ENCODE measurements around the gene ACADM. TPM values are rescaled to one million over a fixed set of nuclear protein-coding genes. Genes with fewer than 3 reads are reported as not detected.
A peak's percentile ranks its signal among the peaks of the same experiment; 100 is the strongest.

Gene ACADM
- total and polyA plus RNA-seq, 2 experiments from 2014 or later, result 37.7 to 52.8 TPM

DNA sequence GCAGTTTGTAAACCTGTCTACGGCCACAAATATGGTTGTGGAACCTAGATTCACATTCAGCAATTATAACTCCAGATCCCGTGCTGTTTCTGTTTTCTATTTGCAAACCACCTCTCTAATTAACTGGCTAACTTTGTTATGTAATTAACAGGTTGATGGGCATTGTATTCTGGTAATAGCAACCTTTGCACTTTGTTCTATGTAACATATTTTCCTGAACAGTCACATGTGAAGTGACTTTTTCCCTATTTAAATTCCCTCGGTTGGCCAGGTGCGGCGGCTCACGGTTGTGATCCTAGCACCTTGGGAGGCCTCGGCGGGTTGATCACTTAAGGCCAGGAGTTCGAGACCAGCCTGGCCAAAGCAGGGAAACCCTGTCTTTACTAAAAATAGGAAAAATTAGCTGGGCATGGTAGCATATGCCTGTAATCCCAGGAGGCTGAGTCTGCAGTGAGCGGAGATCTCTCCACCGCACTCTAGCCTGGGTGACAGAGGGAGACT, 1.4 kb downstream of the ACADM start:
- Histone ChIP-seq H3K36me3 (ENCODE audit: insufficient read depth) (no peaks in the 10 kb centered on the region), H3K27me3 (ENCODE audit: insufficient read depth) (no peaks in the 10 kb centered on the region), H3F3A (replicated peaks; ENCODE audit: low read depth) (no peaks in the 10 kb centered on the region), H4K20me1 (replicated peaks; ENCODE audit: insufficient read depth) (no peaks in the 10 kb centered on the region), H3K79me2 (replicated peaks; ENCODE audit: insufficient read depth) (peaks cover 46% of the 10 kb centered on the region), H3K4me3 (peak overlapping the region; percentile 81), H3K27ac (ENCODE audit: low read depth) (no peak overlapping the region), H3K4me2 (peak overlapping the region; percentile 90), H3K9me2 (ENCODE audit: insufficient read depth) (no peaks in the 10 kb centered on the region), H2AFZ (no peak overlapping the region), H3K4me1 (ENCODE audit: insufficient read depth) (peaks cover 22% of the 10 kb centered on the region)
- Mint-ChIP-seq H3K4me1 (peaks cover 28% of the 10 kb centered on the region), H3K9me3 (peaks cover 13% of the 10 kb centered on the region), H3K4me3 (peak overlapping the region; percentile 98), H3K36me3 (ENCODE audit: low read depth) (peaks cover 9% of the 10 kb centered on the region; the same call in 2 of the 3 replicates), H3K27me3 (ENCODE audit: insufficient read depth, low read depth, poor library complexity) (peaks cover 3% of the 10 kb centered on the region), H3K27ac (no peak overlapping the region; the same call in 1 of the 2 replicates)
- ATAC-seq (no peak), DNase-seq (ENCODE audit: low spot score) (peak; percentile 30)
- TF ChIP-seq, protein P1, sequence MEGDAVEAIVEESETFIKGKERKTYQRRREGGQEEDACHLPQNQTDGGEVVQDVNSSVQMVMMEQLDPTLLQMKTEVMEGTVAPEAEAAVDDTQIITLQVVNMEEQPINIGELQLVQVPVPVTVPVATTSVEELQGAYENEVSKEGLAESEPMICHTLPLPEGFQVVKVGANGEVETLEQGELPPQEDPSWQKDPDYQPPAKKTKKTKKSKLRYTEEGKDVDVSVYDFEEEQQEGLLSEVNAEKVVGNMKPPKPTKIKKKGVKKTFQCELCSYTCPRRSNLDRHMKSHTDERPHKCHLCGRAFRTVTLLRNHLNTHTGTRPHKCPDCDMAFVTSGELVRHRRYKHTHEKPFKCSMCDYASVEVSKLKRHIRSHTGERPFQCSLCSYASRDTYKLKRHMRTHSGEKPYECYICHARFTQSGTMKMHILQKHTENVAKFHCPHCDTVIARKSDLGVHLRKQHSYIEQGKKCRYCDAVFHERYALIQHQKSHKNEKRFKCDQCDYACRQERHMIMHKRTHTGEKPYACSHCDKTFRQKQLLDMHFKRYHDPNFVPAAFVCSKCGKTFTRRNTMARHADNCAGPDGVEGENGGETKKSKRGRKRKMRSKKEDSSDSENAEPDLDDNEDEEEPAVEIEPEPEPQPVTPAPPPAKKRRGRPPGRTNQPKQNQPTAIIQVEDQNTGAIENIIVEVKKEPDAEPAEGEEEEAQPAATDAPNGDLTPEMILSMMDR (conservative IDR thresholded peaks at IDR 0.05; ENCODE audit: low read depth in 2 of 2), result no peak
- TF ChIP-seq CREB1 (CRISPR knock-in tag; IDR thresholded peaks at IDR 0.05; ENCODE audit: low read depth) (no peak), NANOG (IDR thresholded peaks at IDR 0.05; ENCODE audit: borderline replicate concordance) (no peak), EZH2 (IDR thresholded peaks at IDR 0.05; ENCODE audit: low read depth, unreplicated experiment) (no peak), EZH2phosphoT487 (IDR thresholded peaks at IDR 0.05; ENCODE audit: unreplicated experiment) (no peak), POLR2AphosphoS5 (IDR thresholded peaks at IDR 0.05; ENCODE audit: low read depth) (no peak), STAT1 (IDR thresholded peaks at IDR 0.05; ENCODE audit: unreplicated experiment) (no peak), ZNF331 (CRISPR knock-in tag; IDR thresholded peaks at IDR 0.05; ENCODE audit: low read depth) (no peak), ZNF114 (CRISPR knock-in tag; IDR thresholded peaks at IDR 0.05) (no peak), JUNB (IDR thresholded peaks at IDR 0.05; ENCODE audit: unreplicated experiment) (no peak)
- TF ChIP-seq, protein P2, sequence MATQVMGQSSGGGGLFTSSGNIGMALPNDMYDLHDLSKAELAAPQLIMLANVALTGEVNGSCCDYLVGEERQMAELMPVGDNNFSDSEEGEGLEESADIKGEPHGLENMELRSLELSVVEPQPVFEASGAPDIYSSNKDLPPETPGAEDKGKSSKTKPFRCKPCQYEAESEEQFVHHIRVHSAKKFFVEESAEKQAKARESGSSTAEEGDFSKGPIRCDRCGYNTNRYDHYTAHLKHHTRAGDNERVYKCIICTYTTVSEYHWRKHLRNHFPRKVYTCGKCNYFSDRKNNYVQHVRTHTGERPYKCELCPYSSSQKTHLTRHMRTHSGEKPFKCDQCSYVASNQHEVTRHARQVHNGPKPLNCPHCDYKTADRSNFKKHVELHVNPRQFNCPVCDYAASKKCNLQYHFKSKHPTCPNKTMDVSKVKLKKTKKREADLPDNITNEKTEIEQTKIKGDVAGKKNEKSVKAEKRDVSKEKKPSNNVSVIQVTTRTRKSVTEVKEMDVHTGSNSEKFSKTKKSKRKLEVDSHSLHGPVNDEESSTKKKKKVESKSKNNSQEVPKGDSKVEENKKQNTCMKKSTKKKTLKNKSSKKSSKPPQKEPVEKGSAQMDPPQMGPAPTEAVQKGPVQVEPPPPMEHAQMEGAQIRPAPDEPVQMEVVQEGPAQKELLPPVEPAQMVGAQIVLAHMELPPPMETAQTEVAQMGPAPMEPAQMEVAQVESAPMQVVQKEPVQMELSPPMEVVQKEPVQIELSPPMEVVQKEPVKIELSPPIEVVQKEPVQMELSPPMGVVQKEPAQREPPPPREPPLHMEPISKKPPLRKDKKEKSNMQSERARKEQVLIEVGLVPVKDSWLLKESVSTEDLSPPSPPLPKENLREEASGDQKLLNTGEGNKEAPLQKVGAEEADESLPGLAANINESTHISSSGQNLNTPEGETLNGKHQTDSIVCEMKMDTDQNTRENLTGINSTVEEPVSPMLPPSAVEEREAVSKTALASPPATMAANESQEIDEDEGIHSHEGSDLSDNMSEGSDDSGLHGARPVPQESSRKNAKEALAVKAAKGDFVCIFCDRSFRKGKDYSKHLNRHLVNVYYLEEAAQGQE (IDR thresholded peaks at IDR 0.05; ENCODE audit: unreplicated experiment), result no peak
- TF ChIP-seq, protein P3, sequence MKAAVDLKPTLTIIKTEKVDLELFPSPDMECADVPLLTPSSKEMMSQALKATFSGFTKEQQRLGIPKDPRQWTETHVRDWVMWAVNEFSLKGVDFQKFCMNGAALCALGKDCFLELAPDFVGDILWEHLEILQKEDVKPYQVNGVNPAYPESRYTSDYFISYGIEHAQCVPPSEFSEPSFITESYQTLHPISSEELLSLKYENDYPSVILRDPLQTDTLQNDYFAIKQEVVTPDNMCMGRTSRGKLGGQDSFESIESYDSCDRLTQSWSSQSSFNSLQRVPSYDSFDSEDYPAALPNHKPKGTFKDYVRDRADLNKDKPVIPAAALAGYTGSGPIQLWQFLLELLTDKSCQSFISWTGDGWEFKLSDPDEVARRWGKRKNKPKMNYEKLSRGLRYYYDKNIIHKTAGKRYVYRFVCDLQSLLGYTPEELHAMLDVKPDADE (IDR thresholded peaks at IDR 0.05), result no peak
- TF ChIP-seq, protein P4, sequence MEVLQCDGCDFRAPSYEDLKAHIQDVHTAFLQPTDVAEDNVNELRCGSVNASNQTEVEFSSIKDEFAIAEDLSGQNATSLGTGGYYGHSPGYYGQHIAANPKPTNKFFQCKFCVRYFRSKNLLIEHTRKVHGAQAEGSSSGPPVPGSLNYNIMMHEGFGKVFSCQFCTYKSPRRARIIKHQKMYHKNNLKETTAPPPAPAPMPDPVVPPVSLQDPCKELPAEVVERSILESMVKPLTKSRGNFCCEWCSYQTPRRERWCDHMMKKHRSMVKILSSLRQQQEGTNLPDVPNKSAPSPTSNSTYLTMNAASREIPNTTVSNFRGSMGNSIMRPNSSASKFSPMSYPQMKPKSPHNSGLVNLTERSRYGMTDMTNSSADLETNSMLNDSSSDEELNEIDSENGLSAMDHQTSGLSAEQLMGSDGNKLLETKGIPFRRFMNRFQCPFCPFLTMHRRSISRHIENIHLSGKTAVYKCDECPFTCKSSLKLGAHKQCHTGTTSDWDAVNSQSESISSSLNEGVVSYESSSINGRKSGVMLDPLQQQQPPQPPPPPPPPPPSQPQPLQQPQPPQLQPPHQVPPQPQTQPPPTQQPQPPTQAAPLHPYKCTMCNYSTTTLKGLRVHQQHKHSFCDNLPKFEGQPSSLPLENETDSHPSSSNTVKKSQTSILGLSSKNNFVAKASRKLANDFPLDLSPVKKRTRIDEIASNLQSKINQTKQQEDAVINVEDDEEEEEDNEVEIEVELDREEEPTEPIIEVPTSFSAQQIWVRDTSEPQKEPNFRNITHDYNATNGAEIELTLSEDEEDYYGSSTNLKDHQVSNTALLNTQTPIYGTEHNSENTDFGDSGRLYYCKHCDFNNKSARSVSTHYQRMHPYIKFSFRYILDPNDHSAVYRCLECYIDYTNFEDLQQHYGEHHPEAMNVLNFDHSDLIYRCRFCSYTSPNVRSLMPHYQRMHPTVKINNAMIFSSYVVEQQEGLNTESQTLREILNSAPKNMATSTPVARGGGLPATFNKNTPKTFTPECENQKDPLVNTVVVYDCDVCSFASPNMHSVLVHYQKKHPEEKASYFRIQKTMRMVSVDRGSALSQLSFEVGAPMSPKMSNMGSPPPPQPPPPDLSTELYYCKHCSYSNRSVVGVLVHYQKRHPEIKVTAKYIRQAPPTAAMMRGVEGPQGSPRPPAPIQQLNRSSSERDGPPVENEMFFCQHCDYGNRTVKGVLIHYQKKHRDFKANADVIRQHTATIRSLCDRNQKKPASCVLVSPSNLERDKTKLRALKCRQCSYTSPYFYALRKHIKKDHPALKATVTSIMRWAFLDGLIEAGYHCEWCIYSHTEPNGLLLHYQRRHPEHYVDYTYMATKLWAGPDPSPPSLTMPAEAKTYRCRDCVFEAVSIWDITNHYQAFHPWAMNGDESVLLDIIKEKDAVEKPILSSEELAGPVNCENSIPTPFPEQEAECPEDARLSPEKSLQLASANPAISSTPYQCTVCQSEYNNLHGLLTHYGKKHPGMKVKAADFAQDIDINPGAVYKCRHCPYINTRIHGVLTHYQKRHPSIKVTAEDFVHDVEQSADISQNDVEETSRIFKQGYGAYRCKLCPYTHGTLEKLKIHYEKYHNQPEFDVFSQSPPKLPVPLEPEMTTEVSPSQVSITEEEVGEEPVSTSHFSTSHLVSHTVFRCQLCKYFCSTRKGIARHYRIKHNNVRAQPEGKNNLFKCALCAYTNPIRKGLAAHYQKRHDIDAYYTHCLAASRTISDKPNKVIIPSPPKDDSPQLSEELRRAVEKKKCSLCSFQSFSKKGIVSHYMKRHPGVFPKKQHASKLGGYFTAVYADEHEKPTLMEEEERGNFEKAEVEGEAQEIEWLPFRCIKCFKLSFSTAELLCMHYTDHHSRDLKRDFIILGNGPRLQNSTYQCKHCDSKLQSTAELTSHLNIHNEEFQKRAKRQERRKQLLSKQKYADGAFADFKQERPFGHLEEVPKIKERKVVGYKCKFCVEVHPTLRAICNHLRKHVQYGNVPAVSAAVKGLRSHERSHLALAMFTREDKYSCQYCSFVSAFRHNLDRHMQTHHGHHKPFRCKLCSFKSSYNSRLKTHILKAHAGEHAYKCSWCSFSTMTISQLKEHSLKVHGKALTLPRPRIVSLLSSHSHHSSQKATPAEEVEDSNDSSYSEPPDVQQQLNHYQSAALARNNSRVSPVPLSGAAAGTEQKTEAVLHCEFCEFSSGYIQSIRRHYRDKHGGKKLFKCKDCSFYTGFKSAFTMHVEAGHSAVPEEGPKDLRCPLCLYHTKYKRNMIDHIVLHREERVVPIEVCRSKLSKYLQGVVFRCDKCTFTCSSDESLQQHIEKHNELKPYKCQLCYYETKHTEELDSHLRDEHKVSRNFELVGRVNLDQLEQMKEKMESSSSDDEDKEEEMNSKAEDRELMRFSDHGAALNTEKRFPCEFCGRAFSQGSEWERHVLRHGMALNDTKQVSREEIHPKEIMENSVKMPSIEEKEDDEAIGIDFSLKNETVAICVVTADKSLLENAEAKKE (CRISPR knock-in tag; IDR thresholded peaks at IDR 0.05), result no peak
